ENCODE results near the gene PIK3IP1. TPM values are rescaled to one million over a fixed set of nuclear protein-coding genes. Genes with fewer than 3 reads are reported as not detected.

PIK3IP1 gene
- total RNA-seq, result 20.3 and 21.0 TPM in 2 replicates

- Mint-ChIP-seq H3K27ac (peak within 1 kb of the TSS; percentile 92), H3K36me3 (ENCODE audit: low read depth) (peaks cover 21% of the 10 kb centered on the region), H3K9me3 (no peaks in the 10 kb centered on the region), H3K4me1 (peaks cover 77% of the 10 kb centered on the region), H3K4me3 (peak within 1 kb of the TSS; percentile 92), H3K27me3 (no peaks in the 10 kb centered on the region)
- TF ChIP-seq CTCF (IDR thresholded peaks at IDR 0.05), result no peak
- ATAC-seq (ENCODE audit: low read depth) (peak; percentile 32), DNase-seq (peak; percentile 63)
- ChIA-PET CTCF (interaction anchor here (0.7 to 3.8 kb wide), 9 partner anchors 10 to 80 kb away, joined by 3 to 44 read pairs (median 4); partner anchors contain the start of genes LIMK2 and PATZ1), POLR2A (interaction anchor here (0.5 to 4.7 kb wide), 16 partner anchors 8 to 461 kb away, joined by 3 to 68 read pairs (median 5); partner anchors contain the start of genes DEPDC5, LIMK2, PATZ1 and RNF185)
- intact Hi-C loops (cut with micrococcal nuclease), result loop anchor here (1.0 to 5.0 kb wide), 6 partner anchors 20 to 340 kb away; partner anchors contain the start of genes DRG1, LIMK2 and SELENOM
Observed at GRCh38 chr22:31292236-31292989, at the start of gene PIK3IP1. Gene PIK3IP1 (minus strand): TSS chr22:31292488. CDS start chr22:31292344, 144 bp downstream.

- ATAC-seq (ENCODE audit: low read depth), result no peak
- Mint-ChIP-seq H3K4me3 (no peak overlapping the region), H3K9me3 (no peaks in the 10 kb centered on the region), H3K27ac (no peak overlapping the region), H3K36me3 (ENCODE audit: low read depth) (peaks cover 73% of the 10 kb centered on the region), H3K27me3 (no peaks in the 10 kb centered on the region), H3K4me1 (peaks cover 65% of the 10 kb centered on the region)
- no peak for TF ChIP-seq CTCF (IDR thresholded peaks at IDR 0.05)
- intact Hi-C loops (cut with micrococcal nuclease), result loop anchor here (10.0 kb wide), 1 partner anchor 1737 kb away; the partner anchor contains the start of gene NF2
- POLR2A ChIA-PET, result interaction anchor here (0.5 to 0.7 kb wide), 2 partner anchors 335 to 1921 kb away, joined by 3 to 5 read pairs; no protein-coding TSS in a partner anchor
- CTCF ChIA-PET, result no interaction called here
- no peak for DNase-seq
Observed at GRCh38 chr22:31341386-31342088, 49.2 kb upstream of the PIK3IP1 start.

- Mint-ChIP-seq H3K9me3 (no peaks in the 10 kb centered on the region), H3K36me3 (ENCODE audit: low read depth) (peaks cover 78% of the 10 kb centered on the region), H3K27ac (peak overlapping the region; percentile 30), H3K4me3 (no peak overlapping the region), H3K4me1 (peaks cover 65% of the 10 kb centered on the region), H3K27me3 (no peaks in the 10 kb centered on the region)
- ChIA-PET POLR2A (interaction anchor here (0.6 kb wide), 1 partner anchor 17 kb away, joined by 5 read pairs; no protein-coding TSS in a partner anchor), CTCF (no interaction called here)
- DNase-seq (no peak), ATAC-seq (ENCODE audit: low read depth) (no peak)
- TF ChIP-seq CTCF (IDR thresholded peaks at IDR 0.05), result no peak
- intact Hi-C loops (cut with micrococcal nuclease), result loop anchor here (10.0 kb wide), 1 partner anchor 1736 kb away; the partner anchor contains the start of gene NF2
Observed at GRCh38 chr22:31340765-31341247, 48.5 kb upstream of the PIK3IP1 start.

GRCh38 chr22:31340360-31340759 lies 48.1 kb upstream of the PIK3IP1 start:
- ChIA-PET POLR2A (interaction anchor here (0.6 to 1.0 kb wide), 2 partner anchors 17 to 49 kb away, joined by 4 to 5 read pairs; no protein-coding TSS in a partner anchor), CTCF (no interaction called here)
- Mint-ChIP-seq H3K4me1 (peaks cover 62% of the 10 kb centered on the region), H3K36me3 (ENCODE audit: low read depth) (peaks cover 82% of the 10 kb centered on the region), H3K9me3 (no peaks in the 10 kb centered on the region), H3K27ac (peak overlapping the region; percentile 30), H3K4me3 (no peak overlapping the region), H3K27me3 (no peaks in the 10 kb centered on the region)
- no peak for ATAC-seq (ENCODE audit: low read depth)
- no peak for TF ChIP-seq CTCF (IDR thresholded peaks at IDR 0.05)
- DNase-seq, result no peak
- intact Hi-C loops (cut with micrococcal nuclease), result loop anchor here (10.0 kb wide), 1 partner anchor 1736 kb away; the partner anchor contains the start of gene NF2

Measured in activated B cell treated with CpG ODN at 0.5 μM for 24 hours (primary cell).